ENCODE results near the gene ARVCF. TPM values are rescaled to one million over a fixed set of nuclear protein-coding genes. Genes with fewer than 3 reads are reported as not detected.

ARVCF gene
- total RNA-seq, 2 donors from 2014 or later: 39.6 to 65.9 TPM

DNA sequence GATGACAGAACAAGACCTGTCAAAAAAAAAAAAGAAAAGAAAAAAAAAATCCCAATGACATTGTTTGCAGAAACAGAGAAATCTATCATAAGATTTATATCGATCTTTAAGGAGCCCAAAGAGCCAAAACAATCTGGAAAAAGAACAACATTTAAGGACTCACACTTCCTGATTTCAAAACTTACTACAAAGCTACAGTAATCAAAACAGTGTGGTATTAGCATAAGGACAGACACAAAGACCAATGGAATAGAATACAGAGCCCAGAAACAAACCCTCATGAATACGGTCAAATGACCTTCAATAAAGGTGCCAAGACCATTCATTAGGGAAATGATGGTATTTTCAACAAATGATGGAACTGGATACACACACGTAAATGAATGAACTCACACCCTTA, 12.2 kb downstream of the ARVCF start:
- no peak overlapping the region for H3K4me3 ChIP-seq
- TF ChIP-seq, protein P1, sequence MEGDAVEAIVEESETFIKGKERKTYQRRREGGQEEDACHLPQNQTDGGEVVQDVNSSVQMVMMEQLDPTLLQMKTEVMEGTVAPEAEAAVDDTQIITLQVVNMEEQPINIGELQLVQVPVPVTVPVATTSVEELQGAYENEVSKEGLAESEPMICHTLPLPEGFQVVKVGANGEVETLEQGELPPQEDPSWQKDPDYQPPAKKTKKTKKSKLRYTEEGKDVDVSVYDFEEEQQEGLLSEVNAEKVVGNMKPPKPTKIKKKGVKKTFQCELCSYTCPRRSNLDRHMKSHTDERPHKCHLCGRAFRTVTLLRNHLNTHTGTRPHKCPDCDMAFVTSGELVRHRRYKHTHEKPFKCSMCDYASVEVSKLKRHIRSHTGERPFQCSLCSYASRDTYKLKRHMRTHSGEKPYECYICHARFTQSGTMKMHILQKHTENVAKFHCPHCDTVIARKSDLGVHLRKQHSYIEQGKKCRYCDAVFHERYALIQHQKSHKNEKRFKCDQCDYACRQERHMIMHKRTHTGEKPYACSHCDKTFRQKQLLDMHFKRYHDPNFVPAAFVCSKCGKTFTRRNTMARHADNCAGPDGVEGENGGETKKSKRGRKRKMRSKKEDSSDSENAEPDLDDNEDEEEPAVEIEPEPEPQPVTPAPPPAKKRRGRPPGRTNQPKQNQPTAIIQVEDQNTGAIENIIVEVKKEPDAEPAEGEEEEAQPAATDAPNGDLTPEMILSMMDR (IDR thresholded peaks at IDR 0.05): no peak
- TF ChIP-seq POLR2A (IDR thresholded peaks at IDR 0.05) (no peak), POLR2AphosphoS5 (IDR thresholded peaks at IDR 0.05) (no peak)
- WGBS: 97% methylated on average over 3 of the region's 3 CpGs
- H3K9me3 ChIP-seq: no peaks in the 10 kb centered on the region
- DNase-seq (ENCODE audit: low spot score): no peak
- intact Hi-C loops (cut with DNase I): no loop called here
- H3K27ac ChIP-seq: no peak overlapping the region
- no peaks in the 10 kb centered on the region for H3K36me3 ChIP-seq
- H3K4me1 ChIP-seq (replicated peaks): peaks cover 3% of the 10 kb centered on the region
- no peaks in the 10 kb centered on the region for H3K27me3 ChIP-seq (replicated peaks; ENCODE audit: insufficient read depth)

DNA sequence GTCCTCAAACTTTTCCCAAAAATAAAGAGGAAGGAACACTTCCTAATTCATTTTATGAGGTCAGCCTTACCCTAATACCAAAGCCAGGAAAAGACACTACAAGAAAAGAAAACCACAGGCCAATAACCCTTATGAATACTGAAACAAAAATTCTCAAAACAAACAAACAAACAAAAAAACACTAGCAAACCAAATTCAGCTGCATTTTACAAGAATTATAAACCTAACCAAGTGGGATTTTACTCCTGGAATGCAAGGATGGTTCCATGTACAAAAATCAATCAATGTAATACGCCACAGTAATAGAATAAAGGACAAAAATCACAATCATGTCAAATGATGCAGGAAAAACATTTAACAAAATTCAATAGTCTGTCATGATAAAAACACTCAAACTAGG, 13.3 kb downstream of the ARVCF start:
- H3K4me3 ChIP-seq: no peak overlapping the region

DNA sequence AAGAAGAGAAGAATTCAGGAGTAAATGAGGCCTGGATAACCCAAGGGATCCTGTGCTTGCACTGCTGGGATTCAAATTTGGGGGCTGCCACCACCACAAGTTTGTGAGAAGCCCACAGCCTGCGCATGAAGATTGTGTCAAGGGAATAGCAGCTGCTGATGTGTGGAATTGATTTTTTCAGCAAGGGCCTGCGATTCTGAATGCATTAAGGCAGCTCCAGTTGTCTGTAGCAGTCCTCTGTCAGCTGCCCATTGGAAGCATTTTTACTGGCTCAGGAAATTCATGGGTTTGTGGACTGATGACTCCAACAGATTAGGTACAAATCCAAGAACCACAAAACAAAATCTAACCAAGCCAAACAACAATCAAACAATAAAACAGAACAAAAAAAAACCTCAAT, 14.0 kb downstream of the ARVCF start:
- TF ChIP-seq, protein P1 (IDR thresholded peaks at IDR 0.05): no peak
- TF ChIP-seq POLR2AphosphoS5 (IDR thresholded peaks at IDR 0.05): peak; percentile 11
- Histone ChIP-seq H3K4me1 (replicated peaks) (peaks cover 3% of the 10 kb centered on the region), H3K27me3 (replicated peaks; ENCODE audit: insufficient read depth) (no peaks in the 10 kb centered on the region), H3K4me3 (no peak overlapping the region), H3K27ac (peak overlapping the region; percentile 41 to 42), H3K9me3 (no peaks in the 10 kb centered on the region), H3K36me3 (no peaks in the 10 kb centered on the region)
- intact Hi-C loops (cut with DNase I): no loop called here
- 86% methylated on average over 2 of the region's 2 CpGs for WGBS
- no peak for DNase-seq (ENCODE audit: low spot score)

More for the DNA sequence above, 13.3 kb downstream of the ARVCF start:
- H3K9me3 ChIP-seq: no peaks in the 10 kb centered on the region
- H3K27me3 ChIP-seq (replicated peaks; ENCODE audit: insufficient read depth): no peaks in the 10 kb centered on the region
- intact Hi-C loops (cut with DNase I): no loop called here
- no peak for DNase-seq (ENCODE audit: low spot score)
- no peak overlapping the region for H3K27ac ChIP-seq
- 97% methylated on average over 1 of the region's 1 CpG for WGBS
- TF ChIP-seq, protein P1 (IDR thresholded peaks at IDR 0.05): no peak
- no peak for TF ChIP-seq POLR2AphosphoS5 (IDR thresholded peaks at IDR 0.05)
- no peak for TF ChIP-seq POLR2A (IDR thresholded peaks at IDR 0.05)
- H3K36me3 ChIP-seq: no peaks in the 10 kb centered on the region
- H3K4me1 ChIP-seq (replicated peaks): peaks cover 3% of the 10 kb centered on the region

DNA sequence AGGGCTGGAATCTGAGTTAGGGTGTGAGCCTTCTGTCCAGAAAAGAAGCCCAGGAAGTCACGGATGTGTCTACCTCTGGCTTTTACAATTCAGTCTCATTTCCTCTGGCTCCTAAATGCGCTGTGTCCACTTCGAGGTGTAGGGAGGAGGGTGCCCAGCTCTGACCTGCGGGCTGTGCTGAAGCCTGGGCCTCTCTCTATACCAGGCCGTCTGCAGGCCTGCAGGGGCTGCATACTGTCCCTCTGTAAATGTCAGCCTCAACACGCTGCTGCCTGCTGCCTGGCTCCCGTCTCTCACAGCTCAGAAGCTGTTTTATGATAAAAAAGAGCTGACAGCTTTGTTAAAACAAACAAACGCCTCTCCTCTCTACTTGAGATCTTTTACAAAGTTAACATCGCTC, 14.5 kb downstream of the ARVCF start:
- H3K27ac ChIP-seq: peak overlapping the region; percentile 41 to 42
- WGBS: 50% methylated on average over 9 of the region's 9 CpGs
- H3K36me3 ChIP-seq: no peaks in the 10 kb centered on the region

DNA sequence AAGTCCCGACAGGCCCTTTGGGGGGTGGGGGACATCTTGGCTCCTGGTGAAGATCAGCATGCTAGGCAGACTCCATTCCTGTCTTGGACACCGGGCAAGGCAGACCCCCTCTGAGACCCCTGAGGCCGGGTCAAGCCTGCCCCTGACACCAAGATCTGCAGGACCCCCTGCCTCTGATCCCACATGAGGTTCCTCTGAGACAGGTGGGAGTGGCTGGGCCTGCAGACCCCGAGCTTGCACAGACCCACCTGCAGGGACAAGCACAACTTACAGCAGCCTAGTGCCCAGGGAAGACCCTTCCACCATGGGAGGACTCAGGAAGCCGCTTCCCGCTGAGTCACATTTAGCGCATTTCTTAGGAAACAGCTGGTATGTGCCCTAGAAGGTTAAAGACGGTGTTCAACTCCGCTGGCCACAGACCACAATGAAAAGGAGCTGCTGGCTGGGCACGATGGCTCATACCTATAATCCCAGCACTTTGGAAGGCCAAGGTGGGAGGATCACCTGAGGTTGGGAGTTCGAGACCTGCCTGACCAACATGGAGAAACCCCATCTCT, 15.5 kb downstream of the ARVCF start:
- 84% methylated on average over 11 of the region's 11 CpGs for WGBS
- no peaks in the 10 kb centered on the region for H3K36me3 ChIP-seq
- H3K4me1 ChIP-seq (replicated peaks): peaks cover 3% of the 10 kb centered on the region
- no peak for DNase-seq (ENCODE audit: low spot score)
- H3K9me3 ChIP-seq: no peaks in the 10 kb centered on the region
- H3K27me3 ChIP-seq (replicated peaks; ENCODE audit: insufficient read depth): no peaks in the 10 kb centered on the region
- no peak overlapping the region for H3K27ac ChIP-seq
- no peak for TF ChIP-seq POLR2AphosphoS5 (IDR thresholded peaks at IDR 0.05)
- H3K4me3 ChIP-seq: no peak overlapping the region
- intact Hi-C loops (cut with DNase I): no loop called here

More for the DNA sequence above, 14.5 kb downstream of the ARVCF start:
- Histone ChIP-seq H3K9me3 (no peaks in the 10 kb centered on the region), H3K4me1 (replicated peaks) (peaks cover 3% of the 10 kb centered on the region), H3K27me3 (replicated peaks; ENCODE audit: insufficient read depth) (no peaks in the 10 kb centered on the region), H3K4me3 (no peak overlapping the region)
- DNase-seq (ENCODE audit: low spot score): no peak
- intact Hi-C loops (cut with DNase I): no loop called here
- TF ChIP-seq POLR2AphosphoS5 (IDR thresholded peaks at IDR 0.05): no peak
- no peak for TF ChIP-seq POLR2A (IDR thresholded peaks at IDR 0.05)
- TF ChIP-seq, protein P1 (IDR thresholded peaks at IDR 0.05): no peak
